Bronchial epithelial cell (primary cell): Measurements from ENCODE around the gene RNF166. TPM values are rescaled to one million over a fixed set of nuclear protein-coding genes. Genes with fewer than 3 reads are reported as not detected.

Source experiments
- DNase-seq: peaks from one replicate; pipeline ENCODE4 v3.0.0-alpha.2; 2010; ENCODE audit warnings: low read depth
- FAIRE-seq: peaks from 2 replicates; lab custom pipeline; 2011; peaks lifted over from hg19 to GRCh38; lab: Jason Lieb, UNC
- H3K27me3 ChIP-seq: 2 replicates; pipeline ENCODE4 v1.5.1; 2011; ENCODE audit warnings: low read length; ENCODE audit not compliant: control insufficient read depth, insufficient read depth
- H3K36me3 ChIP-seq: 2 replicates; pipeline ENCODE4 v1.5.1; 2011; ENCODE audit warnings: low read length; ENCODE audit not compliant: control insufficient read depth, insufficient read depth
- H3K4me3 ChIP-seq: 2 replicates; pipeline ENCODE4 v1.5.1; 2011; ENCODE audit warnings: mild to moderate bottlenecking, low read depth, low read length, control low read depth
- CTCF ChIP-seq: IDR thresholded peaks from 2 replicates; pipeline ENCODE4 v1.5.1; 2011; ENCODE audit warnings: mild to moderate bottlenecking, moderate library complexity, low read length, control low read depth, inconsistent platforms; ENCODE audit not compliant: insufficient read depth, severe bottlenecking
- total RNA-seq: library from RNA; depleted of rRNA; stranded (reverse); fragments of >200 nt; gene quantifications from 2 replicates; pipeline ENCODE4 v1.2.1, GENCODE V29; 2014

Gene RNF166
- total RNA-seq, 1 donor from 2014 or later: 9.7 TPM

DNA sequence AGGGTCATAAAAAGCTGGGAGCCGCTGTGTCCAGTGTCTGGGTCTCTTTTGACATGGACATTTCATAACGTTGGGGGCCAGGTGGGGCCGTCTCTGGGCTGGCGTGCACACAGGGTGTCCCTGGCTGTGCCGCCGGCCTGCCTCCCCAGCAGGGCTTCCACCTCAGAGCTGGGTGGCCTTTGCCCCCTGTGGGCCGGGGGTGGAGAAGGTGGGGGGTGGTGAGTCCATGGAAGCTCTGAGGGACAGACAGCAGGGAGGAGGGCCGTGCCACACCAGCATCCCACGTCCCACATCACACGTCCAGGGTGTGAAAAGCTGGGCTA, 19.0 kb downstream of the RNF166 start:
- DNase-seq (no peak), FAIRE-seq (no peak)
- H3K27me3 ChIP-seq: no peaks in the 10 kb centered on the region
- no peaks in the 10 kb centered on the region for H3K36me3 ChIP-seq
- H3K4me3 ChIP-seq: no peak overlapping the region
- TF ChIP-seq CTCF: no peak

DNA sequence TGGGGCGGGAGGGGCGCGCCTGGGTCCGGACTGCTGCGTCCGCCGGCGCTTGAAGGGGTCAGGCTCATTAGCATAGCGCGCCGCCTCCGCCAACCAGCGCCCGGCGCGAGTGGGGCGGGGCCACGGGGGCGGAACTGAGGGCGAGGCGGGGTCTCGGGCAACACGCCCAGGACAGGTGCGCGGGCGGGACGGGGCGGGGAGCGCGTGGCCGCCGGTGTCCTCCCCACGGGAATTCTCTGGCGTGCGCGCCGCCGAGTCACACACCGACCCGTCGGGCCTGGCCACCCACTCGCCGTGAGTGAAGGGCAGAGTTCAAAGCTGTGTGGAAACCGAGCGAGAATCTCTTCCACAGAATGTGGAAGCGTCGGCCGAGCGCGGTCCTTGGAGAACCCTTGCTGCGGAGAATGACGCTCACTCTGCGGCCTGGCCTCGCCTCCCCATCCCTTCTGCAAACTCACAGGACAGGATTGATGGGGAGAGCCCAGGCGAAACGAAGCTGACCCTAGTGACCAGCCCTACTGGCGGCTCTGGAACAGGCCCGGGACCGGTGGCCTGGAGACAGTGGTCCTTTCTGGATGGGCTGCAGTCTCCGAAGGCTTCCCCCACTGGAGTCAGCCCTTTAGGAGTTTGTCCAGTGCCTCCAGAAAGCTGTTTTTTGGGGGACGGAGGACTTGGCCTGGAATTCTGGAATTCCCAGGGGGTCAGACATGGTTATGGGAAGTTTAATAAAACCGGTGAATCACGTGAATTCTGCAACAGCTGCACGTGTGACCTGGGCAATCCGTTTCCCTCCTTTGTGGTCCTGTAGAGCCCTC, 19.6 kb downstream of the RNF166 start, which contains the start of gene SNAI3:
Gene SNAI3, minus strand, starts transcription at position 69 of the 815 bp plus-strand sequence. CDS start 101 bp downstream, outside the sequence.
- DNase-seq (peak; percentile 52), FAIRE-seq (no peak)
- no peaks in the 10 kb centered on the region for H3K36me3 ChIP-seq

GRCh38 chr16:88686062-88686438, 20.2 kb downstream of the RNF166 start:
- FAIRE-seq: no peak
- TF ChIP-seq CTCF: no peak
- Histone ChIP-seq H3K4me3 (peak overlapping the region; percentile 49), H3K27me3 (peaks cover 4% of the 10 kb centered on the region), H3K36me3 (no peaks in the 10 kb centered on the region)
- no peak for DNase-seq

More for the DNA sequence above, 19.6 kb downstream of the RNF166 start, which contains the start of gene SNAI3:
- Histone ChIP-seq H3K4me3 (peak within 1 kb of the TSS; percentile 49), H3K27me3 (peaks cover 3% of the 10 kb centered on the region)
- no peak for TF ChIP-seq CTCF

DNA sequence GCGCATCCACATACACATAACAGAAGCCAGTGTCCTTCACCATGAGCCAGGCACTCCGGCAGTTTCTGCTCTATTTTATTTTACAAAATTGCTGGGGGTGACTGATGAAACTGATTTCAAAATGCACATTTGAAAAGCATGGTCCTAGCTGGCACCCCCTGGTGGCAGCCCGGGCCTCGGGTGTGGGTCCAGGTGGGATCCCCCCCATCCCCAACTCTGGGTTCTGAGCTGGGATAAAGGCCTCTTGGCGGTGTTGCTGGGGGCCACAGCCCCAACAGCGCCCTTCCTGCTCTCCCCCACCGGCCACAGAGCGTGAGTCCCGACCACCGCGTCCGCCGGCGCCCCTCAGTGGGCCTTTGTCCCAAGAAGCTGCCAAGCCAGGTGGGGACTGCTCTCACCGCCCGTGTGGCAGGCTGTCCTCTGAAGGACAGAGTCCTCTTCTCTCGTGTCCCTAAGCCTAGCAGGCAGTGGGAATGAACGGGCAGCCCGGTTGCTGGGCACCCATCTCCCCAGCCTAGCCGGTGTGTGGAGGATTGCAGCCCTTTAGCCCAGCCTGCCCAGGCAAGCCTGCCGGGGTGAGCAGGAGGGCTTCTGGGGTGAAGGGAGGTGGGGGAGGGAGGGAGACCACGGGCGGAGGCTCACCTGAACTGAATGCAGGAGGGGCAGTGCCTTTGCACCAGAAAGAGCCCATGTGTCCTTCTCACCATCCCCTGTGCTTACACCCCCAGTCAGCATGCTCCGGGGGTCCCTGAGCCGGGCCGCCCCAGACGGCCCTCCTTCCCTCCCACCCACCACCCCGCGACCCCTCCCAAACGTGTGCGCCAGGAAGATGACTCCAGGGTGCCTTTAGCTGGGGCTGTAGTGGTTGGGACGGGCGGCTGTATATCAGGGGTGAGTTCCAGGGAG, 20.8 kb downstream of the RNF166 start:
- FAIRE-seq (no peak), DNase-seq (peak; percentile 59)
- no peaks in the 10 kb centered on the region for H3K36me3 ChIP-seq
- H3K4me3 ChIP-seq: peak overlapping the region; percentile 49
- peaks cover 4% of the 10 kb centered on the region for H3K27me3 ChIP-seq
- TF ChIP-seq CTCF: peak; percentile 84

- FAIRE-seq (no peak), DNase-seq (no peak)
- H3K4me3 ChIP-seq: no peak overlapping the region
- peaks cover 4% of the 10 kb centered on the region for H3K27me3 ChIP-seq
- TF ChIP-seq CTCF: no peak
- H3K36me3 ChIP-seq: no peaks in the 10 kb centered on the region
Measured at GRCh38 chr16:88684569-88685155, 21.5 kb downstream of the RNF166 start.
